ENCODE data around the gene EP300.
"Not testable (repeated sequence)": the region's sequence is repeated elsewhere in the genome, so short reads cannot be mapped to it uniquely, and the experiment has no call there.

Gene EP300

GRCh38 chr22:41169157-41169556, 76.8 kb downstream of the EP300 start:
- no peak for DNase-seq

GRCh38 chr22:41171996-41172395, 79.6 kb downstream of the EP300 start:
- DNase-seq = no peak

- no peak for DNase-seq
Observed at GRCh38 chr22:41175546-41175945, 83.2 kb downstream of the EP300 start.

GRCh38 chr22:41177040-41177621, 84.7 kb downstream of the EP300 start:
- DNase-seq = no peak

GRCh38 chr22:41177622-41178424, 85.4 kb downstream of the EP300 start:
- no peak for DNase-seq

- DNase-seq = no peak
Observed at GRCh38 chr22:41178425-41178975, 86.1 kb downstream of the EP300 start.

- not testable (repeated sequence) for DNase-seq
Observed at GRCh38 chr22:41180362-41180761, 88.0 kb downstream of the EP300 start.

GRCh38 chr22:41180926-41181325, 88.5 kb downstream of the EP300 start:
- DNase-seq = no peak

- no peak for DNase-seq
Observed at GRCh38 chr22:41181349-41182241, 89.2 kb downstream of the EP300 start.

GRCh38 chr22:41184679-41185078, 92.3 kb downstream of the EP300 start:
- no peak for DNase-seq

- no peak for DNase-seq
Observed at GRCh38 chr22:41191467-41191866, 99.1 kb downstream of the EP300 start.

GRCh38 chr22:41193829-41194228, 101.4 kb downstream of the EP300 start:
- DNase-seq = no peak

- DNase-seq = peak; percentile 52
Observed at GRCh38 chr22:41197038-41197972, 104.9 kb downstream of the EP300 start.

GRCh38 chr22:41198027-41198580, 105.7 kb downstream of the EP300 start:
- DNase-seq = no peak

- DNase-seq = no peak
Observed at GRCh38 chr22:41201141-41201540, 108.7 kb downstream of the EP300 start.

GRCh38 chr22:41203118-41203517, 110.7 kb downstream of the EP300 start:
- DNase-seq = no peak

- DNase-seq = no peak
Observed at GRCh38 chr22:41204066-41204465, 111.7 kb downstream of the EP300 start.

GRCh38 chr22:41204992-41205900, 112.9 kb downstream of the EP300 start, which contains the start of gene L3MBTL2:
Gene L3MBTL2 (plus strand): TSS chr22:41205312. CDS start chr22:41205363, 51 bp downstream.
- peak; percentile 78 for DNase-seq

GRCh38 chr22:41206719-41207118, 114.3 kb downstream of the EP300 start:
- DNase-seq = no peak

- no peak for DNase-seq
Observed at GRCh38 chr22:41215409-41215808, 123.0 kb downstream of the EP300 start.

Data from DMS 273 treated with DMSO at 0.1 percent for 48 hours (cell line).